ELR (cell line): ENCODE data around the gene GPR65.

Experiments
- DNase-seq: peaks from one replicate; pipeline ENCODE4 v3.0.0-alpha.2; 2015; ENCODE audit warnings: low read depth

GPR65 gene

GRCh38 chr14:88005050-88005481, at the start of gene GPR65:
Gene GPR65, plus strand, starts transcription at chr14:88005135. Its CDS starts 5,713 bp downstream, at chr14:88010848.
- DNase-seq = no peak

- no peak for DNase-seq
Measured at GRCh38 chr14:87955501-87955900, 49.4 kb upstream of the GPR65 start.

DNA sequence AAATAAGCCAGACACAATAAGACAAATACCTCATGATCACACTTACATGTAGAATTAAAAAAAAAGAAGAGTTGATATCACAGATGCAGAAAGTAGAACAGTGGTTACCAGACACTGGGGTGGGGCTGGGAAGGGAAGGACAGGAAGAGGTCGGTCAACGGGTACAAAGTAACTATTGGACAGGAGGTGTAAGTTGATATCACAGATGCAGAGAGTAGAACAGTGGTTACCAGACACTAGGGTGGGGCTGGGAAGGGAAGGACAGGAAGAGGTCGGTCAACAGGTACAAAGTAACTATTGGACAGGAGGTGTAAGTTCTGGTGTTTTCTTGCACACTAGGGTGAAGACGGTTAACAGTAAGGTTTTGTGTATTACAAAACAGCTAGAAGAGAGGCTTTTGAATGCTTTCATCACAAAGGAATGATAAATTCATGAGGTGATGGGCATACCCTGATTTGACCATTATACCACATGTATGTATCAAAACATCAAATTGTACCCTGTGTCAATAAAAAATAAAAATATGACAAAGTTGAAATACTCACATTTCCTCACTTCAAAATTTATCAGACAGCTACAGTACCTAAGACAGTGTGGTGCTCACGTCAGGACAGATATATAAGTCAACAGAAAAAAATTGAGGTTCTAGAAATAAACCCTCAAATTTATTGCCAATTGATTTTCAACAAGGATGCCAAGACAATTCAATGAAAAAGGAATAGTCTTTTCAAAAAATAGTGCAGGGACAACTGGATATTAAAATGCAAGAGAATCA, 44.7 kb upstream of the GPR65 start:
- DNase-seq = no peak

DNA sequence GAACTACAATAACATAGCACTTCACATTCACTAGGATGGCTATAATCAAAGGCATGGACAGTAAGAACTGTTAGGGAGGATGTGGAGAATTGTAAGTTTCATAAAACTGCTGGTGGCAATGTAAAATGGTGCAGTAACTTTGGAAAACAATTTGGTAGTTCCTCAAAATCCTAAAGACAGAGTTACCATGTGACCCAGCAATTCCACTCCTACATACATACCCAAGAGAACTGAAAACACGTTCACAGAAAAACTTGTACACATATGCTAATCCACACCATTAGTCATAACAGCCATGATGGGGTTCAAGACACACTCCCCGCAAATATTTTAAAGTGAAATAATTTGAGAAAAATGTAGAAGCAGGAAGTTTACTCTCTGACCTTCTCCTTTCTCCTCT, 43.7 kb upstream of the GPR65 start:
- no peak for DNase-seq

DNA sequence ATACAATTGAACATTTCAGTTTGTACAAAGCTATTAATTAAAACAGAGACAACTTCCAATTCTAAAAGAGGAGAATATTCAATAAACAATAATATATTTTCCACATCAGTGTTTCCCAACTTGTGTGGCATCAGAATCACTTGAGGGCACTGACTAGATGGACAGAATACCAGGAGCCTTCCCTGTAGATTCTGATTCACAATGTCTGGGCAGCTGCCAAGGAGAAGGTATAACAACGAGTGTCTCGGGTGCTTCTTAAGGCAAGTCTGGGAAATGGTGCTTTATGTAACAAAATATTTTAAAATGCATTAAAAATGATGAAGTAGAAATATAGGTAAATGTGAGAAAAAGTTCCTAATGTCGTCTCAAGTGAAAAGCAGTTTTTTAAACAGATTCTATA, 38.1 kb upstream of the GPR65 start:
- DNase-seq = peak; percentile 20

DNA sequence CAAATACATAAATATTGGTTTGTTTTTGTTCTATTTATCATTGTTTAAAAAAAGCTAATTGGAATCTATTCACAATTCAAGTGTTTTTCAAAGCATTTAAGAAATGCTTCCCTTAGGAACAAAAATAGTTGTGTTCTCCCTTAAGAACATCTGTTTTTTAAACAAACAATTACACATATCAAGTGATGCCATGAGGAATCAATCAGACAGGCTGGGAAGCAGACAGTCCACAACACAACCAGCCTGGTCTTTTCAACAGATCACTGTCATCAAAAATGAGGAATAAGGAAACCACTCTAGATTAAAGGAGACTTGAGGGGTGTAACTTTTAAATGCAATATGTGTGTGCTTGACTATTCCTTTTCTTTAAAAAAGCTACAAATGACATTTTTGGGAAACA, 37.4 kb upstream of the GPR65 start:
- DNase-seq = no peak

DNA sequence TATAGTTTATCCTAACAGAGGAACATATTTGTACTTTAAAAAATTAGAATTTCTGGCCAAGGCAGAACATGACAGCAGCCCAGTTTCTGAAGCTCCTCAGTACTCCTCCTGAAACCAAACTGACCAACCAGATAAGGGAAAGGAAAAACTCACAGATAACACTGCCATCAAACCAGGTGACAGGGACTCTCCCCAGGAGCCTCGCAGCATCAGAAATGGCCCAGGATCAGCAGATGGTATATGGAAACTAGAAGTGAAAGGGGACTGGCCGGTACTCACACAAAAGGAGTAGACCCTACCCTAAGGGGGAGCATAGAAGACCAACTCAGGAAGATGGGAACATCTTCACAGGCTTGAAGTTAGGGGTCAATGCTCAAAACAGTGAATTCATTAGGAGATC, 33.9 kb upstream of the GPR65 start:
- no peak for DNase-seq

- DNase-seq = peak; percentile 46
Measured at GRCh38 chr14:87975636-87976035, 29.3 kb upstream of the GPR65 start.

DNA sequence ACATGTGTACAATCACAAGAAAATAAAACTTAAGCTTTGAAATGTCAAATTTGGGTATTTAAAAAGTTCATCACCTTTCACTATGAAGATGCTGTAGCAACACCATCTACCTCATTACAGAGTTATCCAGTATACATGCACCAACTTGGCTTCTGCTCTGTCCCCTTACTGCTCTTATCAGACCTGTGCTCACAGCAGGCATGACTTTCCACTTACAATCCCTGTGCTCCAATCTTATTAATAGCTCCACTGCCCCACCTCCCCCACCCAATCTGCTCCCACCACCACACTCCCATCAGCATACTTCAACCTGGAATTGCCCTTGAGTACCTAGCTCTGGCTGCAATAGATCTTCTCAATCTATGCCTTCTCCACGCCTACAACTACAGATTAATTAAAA, 25.2 kb upstream of the GPR65 start:
- DNase-seq = no peak

DNA sequence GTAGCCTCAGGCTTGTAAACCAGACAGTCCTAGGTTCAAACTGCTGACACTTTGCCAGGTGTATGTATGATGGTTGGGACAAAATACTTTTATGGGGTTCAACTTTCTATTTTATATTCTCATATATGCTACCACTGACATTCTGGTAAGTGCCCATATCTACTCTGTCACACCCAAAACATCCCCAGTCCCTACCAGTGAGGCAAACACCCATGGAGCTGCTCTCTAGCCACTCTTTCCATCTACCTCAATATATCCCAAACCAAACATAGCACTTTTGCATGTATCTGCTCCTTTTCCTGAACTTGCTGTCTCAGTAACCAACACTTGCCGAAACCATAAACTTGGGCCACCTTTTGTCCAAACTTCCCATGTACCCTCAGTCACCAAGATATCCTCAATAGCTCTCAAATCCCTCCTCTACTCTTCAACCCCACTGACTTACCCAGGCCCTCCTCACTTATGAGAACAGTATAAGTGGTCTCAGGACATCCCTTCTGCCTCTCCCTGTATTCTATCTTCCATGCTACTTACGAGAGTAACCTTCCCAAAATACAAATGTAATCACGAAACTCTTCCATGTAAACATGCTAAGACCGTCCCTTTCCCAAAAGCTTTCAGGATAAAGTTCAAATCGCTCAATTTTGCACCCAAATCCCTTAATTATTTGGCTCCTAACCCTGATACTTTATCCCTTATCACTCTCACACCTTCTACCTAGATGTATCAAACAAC, 15.5 kb upstream of the GPR65 start:
- no peak for DNase-seq

GRCh38 chr14:87989956-87990299, 15.0 kb upstream of the GPR65 start:
- DNase-seq = no peak

- no peak for DNase-seq
Measured at GRCh38 chr14:87990682-87991081, 14.3 kb upstream of the GPR65 start.

- DNase-seq = peak; percentile 2
Measured at GRCh38 chr14:87992346-87992717, 12.6 kb upstream of the GPR65 start.

DNA sequence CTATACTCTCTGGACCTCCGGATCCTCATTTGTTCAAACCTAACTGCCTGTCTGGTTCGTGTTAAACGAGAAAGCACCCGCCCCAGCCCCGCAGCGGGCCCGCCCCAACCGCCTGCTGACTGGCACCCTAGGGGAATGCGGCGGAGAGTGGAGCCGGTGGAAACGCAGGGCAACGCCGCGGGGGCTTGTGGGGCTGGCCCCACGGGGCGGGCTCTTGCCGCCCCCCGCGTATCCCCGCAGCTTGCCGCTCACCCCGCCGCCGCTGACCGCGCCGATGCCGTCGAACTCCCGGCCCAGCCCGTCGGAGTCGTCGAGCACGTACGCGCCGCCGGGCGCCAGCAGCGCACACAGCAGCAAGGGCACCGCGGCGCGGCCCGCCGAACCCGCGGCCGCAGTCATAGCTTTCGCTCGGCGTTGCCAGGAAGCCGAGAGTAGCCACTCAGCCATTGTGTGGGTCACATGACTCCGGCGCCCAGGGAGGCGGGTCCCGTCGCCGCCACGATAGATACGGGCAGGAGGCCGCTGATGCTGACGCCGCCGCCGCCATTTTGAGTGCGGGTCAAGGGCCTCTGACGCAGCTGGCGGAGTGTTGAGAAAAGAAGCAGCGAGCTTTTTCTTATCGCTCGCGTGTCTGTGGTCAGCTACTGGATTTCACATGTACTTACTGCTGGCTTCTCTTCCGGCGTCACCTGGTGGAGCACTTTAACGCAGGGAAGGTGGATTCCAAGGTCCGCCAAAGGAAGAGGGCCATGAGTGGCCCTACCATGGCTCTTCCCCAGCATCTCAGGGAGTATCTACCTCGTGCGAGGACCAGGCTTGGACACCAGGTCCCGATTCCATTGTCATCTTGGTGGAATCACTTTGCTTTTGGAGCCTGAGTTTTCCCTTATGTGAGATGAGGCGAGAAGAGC, 12.0 kb upstream of the GPR65 start, which contains the start of gene GALC:
GALC (minus strand) TSS at position 465 of the 911 bp plus-strand sequence; CDS start at position 447, 18 bp downstream.
- DNase-seq = peak; percentile 87

GRCh38 chr14:87994974-87995373, 10.0 kb upstream of the GPR65 start:
- DNase-seq = peak; percentile 8

GRCh38 chr14:87995500-87996290, 9.2 kb upstream of the GPR65 start:
- no peak for DNase-seq

- DNase-seq = no peak
Measured at GRCh38 chr14:87996291-87996592, 8.7 kb upstream of the GPR65 start.

DNA sequence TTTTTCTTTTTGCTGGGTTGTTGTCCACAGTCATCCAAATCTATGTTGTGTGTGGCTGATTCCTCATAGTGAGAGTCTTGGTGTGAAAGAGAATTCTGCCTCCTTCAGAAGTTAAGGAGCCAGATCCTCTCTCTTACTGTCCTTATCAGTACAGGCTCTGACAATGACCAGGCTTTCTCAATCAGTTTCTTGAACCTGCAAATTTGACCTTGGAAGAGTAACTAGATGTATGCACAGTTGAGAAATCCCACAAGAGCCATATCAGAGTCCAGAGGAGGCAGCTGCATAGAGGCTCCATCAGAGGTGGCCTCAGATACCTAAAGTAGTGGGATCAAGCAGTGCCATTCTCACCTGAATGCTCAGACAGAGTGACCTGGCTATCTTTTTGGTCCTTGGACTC, 6.5 kb upstream of the GPR65 start:
- DNase-seq = no peak

DNA sequence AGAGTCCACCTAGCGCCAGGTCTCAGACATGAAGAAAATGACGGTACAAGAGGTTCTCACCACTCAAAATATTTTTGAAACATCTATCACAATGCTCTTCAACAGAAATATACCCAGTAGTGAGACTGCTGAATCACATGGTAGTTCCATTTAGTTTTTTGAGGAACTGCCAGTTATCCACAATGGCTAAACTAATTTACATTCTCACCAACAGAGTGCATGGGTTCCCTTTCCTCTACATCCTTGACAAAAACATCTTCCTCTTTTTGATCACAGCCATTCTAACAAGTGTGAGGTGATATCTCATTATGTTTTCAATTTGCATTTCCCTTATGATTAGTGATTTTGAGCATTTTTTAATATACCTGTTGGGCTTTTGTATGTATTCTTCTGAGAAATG, 5.7 kb upstream of the GPR65 start:
- DNase-seq = no peak

GRCh38 chr14:88002421-88003075, 2.4 kb upstream of the GPR65 start:
- no peak for DNase-seq

- DNase-seq = no peak
Measured at GRCh38 chr14:88003425-88003824, 1.5 kb upstream of the GPR65 start.
